GM18511 (cell line): ENCODE results near the gene CWF19L2.
"Not testable (repeated sequence)": the region's sequence is repeated elsewhere in the genome, so short reads cannot be mapped to it uniquely, and the experiment has no call there.

Source experiments
- ATAC-seq: cut with Tn5 transposase; IDR thresholded peaks from one replicate; pipeline ENCODE4 v1.9.1; 2021; ENCODE audit warnings: mild to moderate bottlenecking, moderate library complexity; ENCODE audit not compliant: unreplicated experiment

Gene CWF19L2

DNA sequence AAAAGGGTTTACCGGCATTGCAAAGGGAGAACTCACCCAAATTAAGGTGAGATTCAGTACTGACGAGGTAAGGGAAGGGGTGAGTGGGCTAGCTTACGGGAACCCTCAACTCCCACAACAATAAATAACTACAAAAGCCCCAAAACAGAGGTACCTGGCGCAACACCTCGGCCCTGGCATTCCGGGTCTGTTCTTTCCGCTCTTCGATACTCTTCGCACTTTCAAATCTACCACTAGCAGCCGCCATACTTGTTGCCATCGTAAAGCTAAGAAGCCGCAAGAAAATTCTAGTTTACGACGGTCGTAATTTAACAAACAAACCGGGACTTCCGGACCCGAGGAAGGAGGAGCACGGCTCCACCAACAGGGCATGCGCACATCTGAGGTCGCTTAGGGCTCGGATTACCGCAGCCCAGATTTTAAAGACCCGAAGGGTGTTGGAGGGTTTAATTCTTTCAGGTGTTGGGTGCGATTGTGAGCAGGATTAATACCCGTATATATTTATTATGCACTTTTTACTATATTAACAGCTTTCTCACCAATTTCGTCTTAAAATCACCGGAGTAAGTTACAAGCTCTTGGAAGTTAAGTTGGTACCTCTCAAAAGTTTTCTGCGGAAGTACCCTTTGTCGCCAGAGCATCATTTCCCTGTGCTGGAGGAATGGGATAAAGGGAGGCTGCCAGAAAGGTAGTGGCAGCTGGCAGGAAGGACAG, at the start of gene CWF19L2:
Gene CWF19L2, minus strand, starts transcription at position 268 of the 714 bp plus-strand sequence. Its CDS starts 9 bp downstream, at position 259.
- ATAC-seq = peak; percentile 98

DNA sequence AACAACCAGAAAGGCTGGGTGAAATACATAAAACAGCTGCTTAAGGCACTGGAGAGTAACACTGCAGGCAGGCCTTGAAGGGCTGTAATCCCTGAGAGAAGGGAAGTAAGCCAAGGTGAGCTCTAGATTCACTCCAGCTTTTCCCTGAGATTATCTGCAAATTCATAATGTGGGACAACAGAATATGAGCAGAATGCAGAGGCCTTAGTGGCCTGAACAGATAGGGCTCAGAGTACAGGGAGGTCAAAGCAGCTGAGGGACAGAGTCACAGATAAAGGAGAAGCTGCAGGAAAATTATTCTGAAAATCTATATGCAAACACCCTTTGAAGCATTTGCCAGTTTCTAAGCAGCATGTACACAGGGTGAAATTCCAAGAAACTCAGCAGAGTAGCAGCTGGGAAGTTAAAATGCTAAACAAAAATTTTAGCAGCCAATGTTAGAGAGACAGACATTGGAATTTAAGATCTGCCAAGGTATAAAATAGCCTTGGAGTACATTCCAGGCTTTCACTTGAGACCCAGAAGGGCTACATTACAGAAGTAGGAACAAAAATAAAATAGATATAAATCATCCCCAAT, 48.1 kb upstream of the CWF19L2 start:
- no peak for ATAC-seq

DNA sequence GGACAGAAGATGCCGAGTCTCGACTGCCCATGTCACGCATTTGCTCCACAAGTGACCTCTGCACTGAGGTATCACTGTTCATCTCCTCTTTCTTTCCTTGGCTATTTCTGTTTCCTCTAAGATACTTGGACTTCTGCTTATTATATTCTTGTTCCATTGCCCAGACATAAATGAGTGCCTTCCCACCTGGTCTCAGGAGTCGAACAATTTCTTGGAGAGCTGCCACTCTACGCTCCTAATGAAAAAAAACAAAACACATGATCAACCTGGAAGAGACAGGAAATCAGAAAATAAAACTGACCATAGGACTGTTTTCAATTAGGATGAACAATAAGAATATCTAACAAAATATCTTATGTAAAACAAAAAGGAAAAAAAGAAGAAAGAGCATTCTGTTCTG, 47.4 kb upstream of the CWF19L2 start:
- ATAC-seq = no peak

DNA sequence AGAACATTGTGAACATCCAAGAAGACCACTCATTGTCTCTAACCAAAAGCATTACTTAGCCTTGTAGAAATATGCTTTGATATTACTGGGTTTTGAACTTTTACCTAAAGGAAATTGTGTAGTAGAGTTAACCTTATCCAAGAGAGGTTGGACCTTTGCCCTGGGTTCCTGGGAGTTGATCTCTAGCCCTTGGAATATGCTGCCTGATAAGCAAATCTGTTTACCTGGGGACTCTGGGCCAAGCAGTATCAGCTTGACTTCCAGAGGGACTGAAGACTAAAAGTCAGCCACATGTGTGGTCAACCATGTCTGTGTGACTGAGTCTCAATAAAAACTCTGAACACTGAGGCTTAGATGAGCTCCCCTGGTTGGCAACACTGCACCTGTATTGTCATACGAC, 44.1 kb upstream of the CWF19L2 start:
- ATAC-seq = no peak

DNA sequence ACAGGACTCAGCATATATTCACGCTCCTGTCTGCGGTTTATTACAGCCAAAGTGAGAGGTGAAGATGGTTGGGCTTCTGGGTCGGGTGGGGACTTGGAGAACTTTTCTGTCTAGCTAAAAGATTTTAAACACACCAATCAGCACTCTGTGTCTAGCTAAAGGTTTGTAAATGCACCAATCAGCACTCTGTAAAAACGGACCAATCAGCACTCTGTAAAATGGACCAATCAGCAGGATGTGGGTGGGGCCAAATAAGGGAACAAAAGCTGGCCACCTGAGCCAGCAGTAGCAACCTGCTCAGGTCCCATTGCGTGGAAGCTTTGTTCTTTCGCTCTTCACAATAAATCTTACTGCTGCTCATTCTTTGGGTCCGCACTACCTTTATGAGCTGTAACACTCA, 39.7 kb upstream of the CWF19L2 start:
- not testable (repeated sequence) for ATAC-seq

DNA sequence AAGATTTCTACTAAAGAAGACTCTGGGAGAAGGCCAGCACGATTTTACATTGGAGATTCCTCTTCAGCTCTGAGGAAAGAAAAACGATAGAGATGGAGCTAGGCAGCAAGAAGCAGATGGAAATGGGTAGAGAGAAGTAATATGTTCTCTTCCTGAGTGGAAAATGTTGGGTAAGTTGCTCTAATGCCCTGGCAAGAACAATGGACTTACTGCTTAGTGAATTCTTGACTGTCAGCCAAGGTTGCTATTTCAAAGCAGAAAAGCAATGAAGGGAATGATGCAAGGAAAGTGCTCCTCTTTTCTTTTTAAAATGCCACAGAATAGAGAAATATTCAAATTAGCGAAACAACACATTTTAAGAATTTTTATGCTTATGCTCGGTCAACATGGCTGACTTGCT, 38.4 kb upstream of the CWF19L2 start:
- ATAC-seq = no peak

GRCh38 chr11:107494055-107494454, 36.4 kb upstream of the CWF19L2 start:
- no peak for ATAC-seq

GRCh38 chr11:107493117-107493516, 35.5 kb upstream of the CWF19L2 start:
- no peak for ATAC-seq

GRCh38 chr11:107490836-107491235, 33.2 kb upstream of the CWF19L2 start:
- ATAC-seq = no peak

DNA sequence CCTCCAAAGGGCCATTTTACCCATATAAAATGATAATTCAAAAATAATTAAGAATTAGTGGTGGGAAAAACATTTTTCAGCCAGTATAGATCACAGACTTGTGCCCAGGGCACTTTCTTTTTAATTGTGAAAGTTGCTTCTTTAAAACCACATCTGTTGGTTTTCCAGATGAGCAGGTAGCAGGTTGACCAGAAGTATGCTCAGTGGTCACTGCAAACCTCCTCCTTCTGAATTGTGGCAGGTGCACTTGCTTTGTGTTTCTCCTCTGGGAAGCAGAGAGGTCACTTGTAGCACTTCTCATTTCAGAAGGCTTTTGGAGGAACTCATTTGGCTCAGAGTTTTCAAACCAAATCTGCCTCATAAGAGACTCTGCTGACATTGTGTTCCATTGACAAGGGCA, 24.6 kb upstream of the CWF19L2 start:
- ATAC-seq = no peak

DNA sequence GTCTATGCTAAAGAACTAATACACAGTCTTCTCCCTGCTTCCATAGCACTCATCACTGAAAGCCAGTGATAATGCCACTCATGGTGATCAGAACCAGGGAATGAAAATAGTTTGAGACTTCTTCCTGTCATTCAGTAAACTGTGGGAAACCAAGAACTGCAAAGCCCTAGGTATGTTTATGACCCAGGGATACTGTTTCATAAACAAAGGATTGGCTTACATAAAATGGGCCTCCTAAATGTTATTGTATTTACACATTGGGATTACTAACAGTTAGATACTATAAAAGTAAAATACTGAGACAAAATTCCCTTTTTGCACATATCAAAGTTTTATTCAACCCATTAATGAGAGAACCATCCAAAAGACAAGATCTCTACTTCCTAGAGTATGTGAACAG, 21.3 kb upstream of the CWF19L2 start:
- ATAC-seq = no peak

DNA sequence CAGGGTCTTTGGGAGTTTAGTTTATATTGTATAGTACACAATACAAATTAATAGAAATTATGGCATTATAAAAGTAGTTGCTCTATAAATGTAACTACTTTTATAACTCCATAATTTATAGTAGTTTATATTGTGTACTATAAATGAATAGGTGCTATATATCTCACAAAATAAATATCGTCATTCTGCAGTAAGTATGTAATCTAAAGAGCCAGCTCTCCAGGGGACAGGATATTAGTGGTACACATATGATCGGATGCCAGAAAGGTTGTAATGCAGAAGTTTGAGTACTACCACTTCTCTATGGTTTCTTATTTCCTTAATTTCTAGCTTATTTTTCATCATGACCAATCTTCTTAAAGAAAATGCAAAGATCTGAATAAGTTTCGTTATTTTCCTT, 20.2 kb upstream of the CWF19L2 start:
- no peak for ATAC-seq

DNA sequence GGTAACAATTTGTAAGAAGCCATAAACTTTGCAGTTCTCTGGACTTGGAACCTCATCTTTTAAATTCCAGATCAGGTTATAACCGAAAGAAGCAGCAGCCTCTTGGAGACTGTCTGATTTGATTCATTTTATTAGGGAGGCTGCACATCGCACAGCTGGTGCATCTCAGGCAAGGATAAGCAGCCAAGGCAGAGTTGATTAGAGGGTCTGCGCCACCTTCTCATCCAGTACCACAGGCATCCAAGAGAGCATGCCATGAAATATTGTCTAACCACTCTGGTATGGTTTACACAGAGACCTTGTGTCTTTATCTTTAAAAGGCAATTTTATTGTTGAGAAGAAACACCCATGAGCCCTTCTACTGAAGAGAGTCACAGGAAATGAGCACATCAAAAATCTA, 16.2 kb upstream of the CWF19L2 start:
- no peak for ATAC-seq

GRCh38 chr11:107472966-107473365, 15.3 kb upstream of the CWF19L2 start:
- no peak for ATAC-seq

GRCh38 chr11:107468596-107468995, 11.0 kb upstream of the CWF19L2 start:
- ATAC-seq = no peak

GRCh38 chr11:107467696-107468095, 10.1 kb upstream of the CWF19L2 start:
- no peak for ATAC-seq

- not testable (repeated sequence) for ATAC-seq
Measured at GRCh38 chr11:107466275-107466866, 8.7 kb upstream of the CWF19L2 start.

DNA sequence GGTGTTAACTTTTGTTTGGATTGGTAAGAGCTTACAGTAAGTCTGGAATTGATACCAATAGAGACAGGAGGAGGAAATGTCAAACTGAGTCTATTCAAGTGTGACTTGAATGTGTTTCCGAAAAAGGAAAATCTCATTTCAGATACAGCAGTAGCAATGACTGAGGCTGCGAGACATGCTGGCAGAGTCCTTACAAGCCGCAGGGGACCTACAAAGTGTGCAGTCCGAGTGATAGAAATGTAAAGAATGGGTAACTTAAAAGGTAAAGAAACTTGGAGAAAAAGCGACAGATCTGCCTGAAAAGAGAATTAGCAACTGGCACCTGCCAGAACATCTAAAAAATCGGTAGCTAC, 444 bp downstream of the CWF19L2 start:
- peak; percentile 53 for ATAC-seq

- ATAC-seq = no peak
Measured at GRCh38 chr11:107453594-107454286, 3.9 kb downstream of the CWF19L2 start.

DNA sequence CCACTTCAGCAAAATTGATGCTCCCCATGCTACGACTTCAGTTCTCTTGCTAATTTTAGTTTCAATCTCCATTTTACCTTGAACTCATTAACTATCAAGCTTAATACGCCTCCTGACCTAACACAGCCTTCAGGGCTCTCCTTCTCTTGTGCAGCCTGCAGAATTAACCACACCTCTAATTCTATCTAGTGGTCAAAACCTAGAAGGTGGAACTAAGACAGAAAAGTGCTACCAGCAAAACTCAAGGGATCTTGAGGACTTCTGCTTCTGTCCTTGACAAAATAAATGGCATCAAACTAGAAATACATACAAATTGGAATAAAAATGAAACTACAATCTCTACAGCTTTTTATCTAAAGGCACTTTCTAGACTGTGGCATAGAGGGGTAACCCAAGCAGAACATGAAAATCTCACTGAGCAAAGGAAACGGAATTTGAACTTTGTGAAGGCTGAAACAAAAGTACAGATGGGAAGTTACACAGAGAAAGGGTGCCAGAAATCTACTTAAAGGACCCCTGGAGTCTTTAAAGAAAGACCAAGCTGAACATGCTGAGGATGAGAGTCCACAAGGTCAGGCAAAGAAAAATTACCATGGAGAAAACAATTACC, 10.7 kb downstream of the CWF19L2 start:
- peak; percentile 51 for ATAC-seq

DNA sequence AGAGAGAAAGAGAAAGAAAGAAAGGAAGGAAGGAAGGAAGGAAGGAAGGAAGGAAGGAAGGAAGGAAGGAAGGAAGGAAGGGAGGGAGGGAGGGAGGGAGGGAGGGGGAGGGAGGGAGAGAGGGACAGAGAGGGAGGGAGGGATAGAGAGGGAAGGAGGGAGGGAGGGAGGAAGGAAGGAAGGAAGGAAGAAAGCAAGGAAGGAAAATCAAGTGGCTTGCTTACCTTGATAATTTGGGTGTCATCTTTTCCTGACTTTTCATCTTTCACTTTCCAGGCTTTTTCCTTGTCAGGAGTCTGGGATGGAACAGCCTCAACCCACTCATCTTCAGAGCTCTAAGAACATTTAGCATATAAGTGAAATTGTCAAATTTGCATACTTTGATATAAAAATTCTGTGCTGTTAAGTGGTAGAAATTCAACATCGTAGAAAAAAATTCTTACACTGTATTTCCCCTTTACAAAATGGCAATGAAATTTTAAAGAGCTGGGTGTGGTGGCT, 14.9 kb downstream of the CWF19L2 start:
- no peak for ATAC-seq
